HG03442 (cell line): ENCODE data around the gene UBN2.
"Not testable (repeated sequence)": the region's sequence is repeated elsewhere in the genome, so short reads cannot be mapped to it uniquely, and the experiment has no call there.

ENCODE experiments used
- ATAC-seq: cut with Tn5 transposase; IDR thresholded peaks from one replicate; pipeline ENCODE4 v1.9.1; 2021; ENCODE audit warnings: mild to moderate bottlenecking, moderate library complexity; ENCODE audit not compliant: unreplicated experiment

Gene UBN2

GRCh38 chr7:139230774-139231512, at the start of gene UBN2:
TSS of gene UBN2 (plus strand) at chr7:139231237. CDS start at chr7:139231485, 248 bp downstream.
- peak; percentile 95 for ATAC-seq

- ATAC-seq = no peak
Observed at GRCh38 chr7:139181404-139181803, 49.6 kb upstream of the UBN2 start.

GRCh38 chr7:139182363-139182762, 48.7 kb upstream of the UBN2 start:
- no peak for ATAC-seq

GRCh38 chr7:139183251-139183650, 47.8 kb upstream of the UBN2 start:
- ATAC-seq = no peak

- ATAC-seq = no peak
Observed at GRCh38 chr7:139183878-139184338, 47.1 kb upstream of the UBN2 start.

GRCh38 chr7:139186146-139186545, 44.9 kb upstream of the UBN2 start:
- ATAC-seq = no peak

GRCh38 chr7:139189357-139189756, 41.7 kb upstream of the UBN2 start:
- ATAC-seq = no peak

- ATAC-seq = no peak
Observed at GRCh38 chr7:139192014-139192706, 38.9 kb upstream of the UBN2 start.

GRCh38 chr7:139200382-139200781, 30.7 kb upstream of the UBN2 start:
- no peak for ATAC-seq

- ATAC-seq = no peak
Observed at GRCh38 chr7:139203992-139204391, 27.0 kb upstream of the UBN2 start.

GRCh38 chr7:139205843-139206242, 25.2 kb upstream of the UBN2 start:
- ATAC-seq = no peak

GRCh38 chr7:139212133-139212532, 18.9 kb upstream of the UBN2 start:
- no peak for ATAC-seq

GRCh38 chr7:139213489-139213888, 17.5 kb upstream of the UBN2 start:
- ATAC-seq = not testable (repeated sequence)

- ATAC-seq = no peak
Observed at GRCh38 chr7:139218173-139218572, 12.9 kb upstream of the UBN2 start.

GRCh38 chr7:139224219-139224618, 6.8 kb upstream of the UBN2 start:
- no peak for ATAC-seq

- not testable (repeated sequence) for ATAC-seq
Observed at GRCh38 chr7:139224836-139225235, 6.2 kb upstream of the UBN2 start.

- ATAC-seq = not testable (repeated sequence)
Observed at GRCh38 chr7:139225286-139226157, 5.5 kb upstream of the UBN2 start.

GRCh38 chr7:139226158-139226515, 4.9 kb upstream of the UBN2 start:
- ATAC-seq = not testable (repeated sequence)

- not testable (repeated sequence) for ATAC-seq
Observed at GRCh38 chr7:139226988-139227488, 4.0 kb upstream of the UBN2 start.

- ATAC-seq = no peak
Observed at GRCh38 chr7:139230023-139230422, 1.0 kb upstream of the UBN2 start.

- ATAC-seq = no peak
Observed at GRCh38 chr7:139230484-139230773, 608 bp upstream of the UBN2 start.
